ENCODE results near the gene AP1S1.
A peak's percentile ranks its signal among the peaks of the same experiment; 100 is the strongest.

DNA sequence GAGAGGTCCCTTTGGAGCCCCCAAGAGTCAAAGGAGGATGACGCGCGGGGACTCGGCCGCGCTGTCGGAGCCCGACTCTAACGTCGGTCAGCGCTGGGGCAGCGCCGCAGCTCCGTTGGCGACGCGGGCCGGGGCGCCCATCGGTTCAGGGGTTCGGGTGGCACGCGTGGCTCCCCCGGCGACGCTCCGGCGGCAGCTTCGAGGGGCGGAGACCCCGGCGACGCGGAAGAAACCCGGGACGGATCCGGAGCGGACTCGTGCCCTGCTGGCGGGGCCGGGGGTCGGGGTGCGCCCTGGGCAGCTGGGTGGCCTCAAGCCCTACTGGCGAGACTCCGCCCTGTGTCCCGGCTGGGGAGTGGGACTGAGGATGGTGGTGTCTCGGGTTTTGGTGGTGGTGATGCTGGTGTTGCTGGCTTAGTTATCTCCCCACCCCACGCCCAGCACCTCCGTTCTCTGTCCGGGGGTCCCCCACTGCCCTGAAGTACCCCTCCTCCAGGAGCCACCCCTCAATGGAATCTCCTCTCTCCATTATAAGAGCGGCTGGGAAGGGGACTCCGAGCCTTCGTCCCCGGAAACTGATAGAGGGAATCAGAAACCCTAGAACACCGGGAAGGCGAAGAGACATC, 26.0 kb downstream of the AP1S1 start, which contains the start of gene NAT16:
- TF ChIP-seq CTCF (optimal IDR thresholded peaks at IDR 0.05 in 1 of 3, IDR thresholded peaks at IDR 0.05 in 1 of 3, conservative IDR thresholded peaks at IDR 0.05 in 1 of 3; ENCODE audit: extremely low read depth in 1 of 3, insufficient read depth in 2 of 3, low read length in 3 of 3): no peak
- peak; percentile 91 for TF ChIP-seq EZH2 (IDR thresholded peaks at IDR 0.05; ENCODE audit: low read length)

Data from keratinocyte (primary cell).